Heart right ventricle (tissue), 16 donors: ENCODE results near the gene PFDN6. TPM values are rescaled to one million over a fixed set of nuclear protein-coding genes. Genes with fewer than 3 reads are reported as not detected.

Experiments
- ATAC-seq, 8 donors: fragments of 200-7000 bp; cut with Tn5 transposase; one replicate each; pipeline ENCODE4 v1.9.1; 2020; ENCODE audit warnings: mild to moderate bottlenecking in 8 of 8, moderate library complexity in 8 of 8, moderate number of reproducible peaks in 1 of 8
- DNase-seq, 2 donors: peaks; one replicate each; pipeline ENCODE4 v3.0.0-alpha.2; 2020
- H3K27ac ChIP-seq, 10 donors: fragments of 200-600 bp; sonication (generic) in 2 of 10; one replicate each; pipeline versions ENCODE4 v1.5.0 to v1.8.0; 2020 to 2022; ENCODE audit warnings: mild to moderate bottlenecking in 3 of 10
- H3K27me3 ChIP-seq, 7 donors: fragments of 200-600 bp; one replicate each; pipeline ENCODE4 v1.8.0; 2021 to 2022; ENCODE audit warnings: mild to moderate bottlenecking in 2 of 7
- H3K36me3 ChIP-seq, 9 donors: fragments of 200-600 bp; sonication (generic) in 1 of 9; one replicate each; pipeline versions ENCODE4 v1.5.0 to v1.8.0; 2020 to 2022; ENCODE audit warnings: mild to moderate bottlenecking in 2 of 9
- H3K4me1 ChIP-seq, 9 donors: fragments of 200-600 bp; sonication (generic) in 1 of 9; one replicate each; pipeline versions ENCODE4 v1.5.0 to v1.8.0; 2020 to 2022; ENCODE audit warnings: mild to moderate bottlenecking in 4 of 9
- H3K4me3 ChIP-seq, 10 donors: fragments of 200-600 bp; sonication (generic) in 2 of 10; one replicate each; pipeline versions ENCODE4 v1.5.0 to v1.8.0; 2020 to 2022; ENCODE audit warnings: mild to moderate bottlenecking in 7 of 10, moderate library complexity in 2 of 10
- H3K9me3 ChIP-seq, 11 donors: fragments of 200-600 bp in 10 of 11; sonication (generic) in 2 of 11; one replicate each; pipeline versions ENCODE4 v1.5.0 to v1.8.0; 2013 to 2022; ENCODE audit warnings: mild to moderate bottlenecking in 2 of 11, control low read depth in 1 of 11, moderate library complexity in 1 of 11
- WGBS, 2 donors: extraction: QIAGEN DNeasy Blood & Tissue Kit; methylation state at CpG; one replicate each; pipeline ENCODE4 v1.1.7; 2013; ENCODE audit warnings: inconsistent platforms in 1 of 2; 5-methylcytosine and 5-hydroxymethylcytosine counted together
- intact Hi-C, 10 donors: fragments of 100-400 bp; cut with DNase I; formaldehyde crosslinking; loops; one replicate each; pipeline versions ENCODE4 v1.11.1 to v1.14.2; 2022
- polyA plus RNA-seq, 2 donors: library from polyadenylated mRNA; stranded (reverse); fragments of 200-250 nt; gene quantifications; one replicate each; pipeline ENCODE4 v1.2.3, GENCODE V29; 2013
- total RNA-seq, 10 donors: library from RNA; stranded (reverse); fragmentation: NEBNext Ultra II Directional in 3 of 10; extraction: Animal tissue kit (Norgen Biotek cat#: 25700) in 3 of 10; gene quantifications; one replicate each; pipeline versions ENCODE4 v1.2.1 to v1.2.4, GENCODE V29; 2021 to 2023
- TF ChIP-seq, protein P1 (sequence below), 9 donors: fragments of 200-600 bp; sonication (generic) in 2 of 9; IDR thresholded peaks; one replicate each; pipeline versions ENCODE4 v1.5.0 to v1.8.0; 2021 to 2022; ENCODE audit warnings: antibody characterized with exemption in 9 of 9, mild to moderate bottlenecking in 5 of 9, moderate library complexity in 1 of 9
- donor health status: Arrhythmogenic right ventricular cardiomyopathy.
- donor health status: ischemic (EF 13 %, LVEDD 7.1; RV severe dilation, severe dysfunction).
- donor health status: healthy with polysubstance abuse.
- donor health status: DM: no; HTN: yes; CAD: no.
- donor health status: DM: no; HTN: no; CAD: no.
- donor health status: ischemic (EF 25% LVEDD 6.9; RV normal size, moderate dysfunction).
- donor health status: ischemic (EF 25% LVEDD 5.7; RV mildly dilated, moderate dysfunction).
- donor health status: healthy.
- donor health status: DM: yes; HTN: yes; CAD: no.
- donor health status: Ischemic cardiomyopathy.
- donor health status: ischemic (EF 35%, LVEDD 5.7; RV mildly dilated, moderate dysfunction).
- donor health status: nonischemic (EF 11% LVEDD 7.7; RV severe dilation, severe dysfunction).
- donor health status: DM: yes; HTN: yes; CAD: no.
- donor health status: PGD.
- donor health status: ischemic (EF 29% LVEDD 5.4; RV normal size, mild dysfunction).
- donor health status: nonischemic (EF 23%, LVEDD 6.1; RV moderate dilation, normal function).

Gene PFDN6
- total and polyA plus RNA-seq, 12 donors, result 31.7 to 448 (median 43.4) TPM

GRCh38 chr6:33317669-33318425 is 28.4 kb downstream of the PFDN6 start, which contains the start of gene ZBTB22:
Gene ZBTB22 (minus strand): TSS chr6:33317744. CDS start chr6:33316916, 828 bp downstream.
- H3K4me1 ChIP-seq, result peaks cover 14 to 70% (median 63%) of the 10 kb centered on the region in 9 donors
- ATAC-seq (peak; percentile 76 to 86 (median 80)), DNase-seq (peak; percentile 97 to 99)
- intact Hi-C loops, result loop anchor here in 5 of 10 donors (2.0 to 10.0 kb wide), 3 partner anchors 19 to 97 kb away; partner anchors contain the start of genes CUTA (in 2 of the 5), PHF1 (in 2 of the 5), RGL2 (in 2 of the 5) and RPS18 (in 1 of the 5)
- H3K27ac ChIP-seq, result peak within 1 kb of the TSS in 9 of 10 donors; percentile 75 to 93 (median 86)
- no peaks in the 10 kb centered on the region for H3K27me3 ChIP-seq
- H3K4me3 ChIP-seq, result peak within 1 kb of the TSS; percentile 5 to 73 (median 60)
- peaks cover 0 to 41% (median 17%) of the 10 kb centered on the region in 9 donors for H3K36me3 ChIP-seq
- 1 to 2% methylated on average over 43 to 44 of the region's 44 CpGs for WGBS, 2 donors
- no peaks in the 10 kb centered on the region for H3K9me3 ChIP-seq
- TF ChIP-seq, protein P1, sequence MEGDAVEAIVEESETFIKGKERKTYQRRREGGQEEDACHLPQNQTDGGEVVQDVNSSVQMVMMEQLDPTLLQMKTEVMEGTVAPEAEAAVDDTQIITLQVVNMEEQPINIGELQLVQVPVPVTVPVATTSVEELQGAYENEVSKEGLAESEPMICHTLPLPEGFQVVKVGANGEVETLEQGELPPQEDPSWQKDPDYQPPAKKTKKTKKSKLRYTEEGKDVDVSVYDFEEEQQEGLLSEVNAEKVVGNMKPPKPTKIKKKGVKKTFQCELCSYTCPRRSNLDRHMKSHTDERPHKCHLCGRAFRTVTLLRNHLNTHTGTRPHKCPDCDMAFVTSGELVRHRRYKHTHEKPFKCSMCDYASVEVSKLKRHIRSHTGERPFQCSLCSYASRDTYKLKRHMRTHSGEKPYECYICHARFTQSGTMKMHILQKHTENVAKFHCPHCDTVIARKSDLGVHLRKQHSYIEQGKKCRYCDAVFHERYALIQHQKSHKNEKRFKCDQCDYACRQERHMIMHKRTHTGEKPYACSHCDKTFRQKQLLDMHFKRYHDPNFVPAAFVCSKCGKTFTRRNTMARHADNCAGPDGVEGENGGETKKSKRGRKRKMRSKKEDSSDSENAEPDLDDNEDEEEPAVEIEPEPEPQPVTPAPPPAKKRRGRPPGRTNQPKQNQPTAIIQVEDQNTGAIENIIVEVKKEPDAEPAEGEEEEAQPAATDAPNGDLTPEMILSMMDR (IDR thresholded peaks at IDR 0.05), result no peak

GRCh38 chr6:33318426-33319073 is 29.1 kb downstream of the PFDN6 start:
- no peaks in the 10 kb centered on the region for H3K27me3 ChIP-seq
- no peaks in the 10 kb centered on the region for H3K9me3 ChIP-seq
- H3K4me3 ChIP-seq, result peak overlapping the region; percentile 5 to 73 (median 60)
- ATAC-seq (no peak), DNase-seq (no peak)
- intact Hi-C loops, result loop anchor here in 2 of 10 donors (10.0 kb wide), 1 partner anchor 96 kb away; the partner anchor contains the start of genes CUTA (in 2 of the 2) and PHF1 (in 2 of the 2)
- TF ChIP-seq, protein P1 (IDR thresholded peaks at IDR 0.05), result no peak
- H3K4me1 ChIP-seq, result peaks cover 14 to 72% (median 62%) of the 10 kb centered on the region in 9 donors
- peak overlapping the region in 9 of 10 donors; percentile 75 to 93 (median 86) for H3K27ac ChIP-seq
- peaks cover 0 to 41% (median 17%) of the 10 kb centered on the region in 9 donors for H3K36me3 ChIP-seq
- 68 to 74% methylated on average over 8 of the region's 8 CpGs for WGBS, 2 donors

- DNase-seq (no peak), ATAC-seq (no peak)
- 90 to 94% methylated on average over 3 of the region's 3 CpGs for WGBS, 2 donors
- Histone ChIP-seq H3K4me3 (no peak overlapping the region), H3K27me3 (no peaks in the 10 kb centered on the region), H3K4me1 (peaks cover 15 to 74% (median 63%) of the 10 kb centered on the region in 9 donors), H3K9me3 (no peaks in the 10 kb centered on the region), H3K27ac (peak overlapping the region in 8 of 10 donors; percentile 11 to 93 (median 41)), H3K36me3 (peaks cover 0 to 41% (median 17%) of the 10 kb centered on the region in 9 donors)
- intact Hi-C loops, result loop anchor here in 2 of 10 donors (10.0 kb wide), 1 partner anchor 95 kb away; the partner anchor contains the start of genes CUTA (in 2 of the 2) and PHF1 (in 2 of the 2)
- TF ChIP-seq, protein P1 (IDR thresholded peaks at IDR 0.05), result no peak
Observed at GRCh38 chr6:33319939-33320314, 30.5 kb downstream of the PFDN6 start.
